MCF 10A (cell line): ENCODE data around the gene TBX10. TPM values are rescaled to one million over a fixed set of nuclear protein-coding genes. Genes with fewer than 3 reads are reported as not detected.

Experiments
- BruUV-seq: library from RNA; stranded (reverse); fragments of 400-500 nt; replicated peaks from 2 replicates; lab custom pipeline; 2021; lab: Mats Ljungman, UMichigan
- CTCF ChIA-PET: fragments of 300-600 bp; sonication (Branson Sonifier 250); formaldehyde crosslinking; extraction: SDS; loops from one replicate; lab custom pipeline; 2021; ENCODE audit warnings: antibody characterized with exemption, inconsistent platforms; lab: Yijun Ruan, JAX
- POLR2A ChIA-PET: fragments of 300-600, 350-650 bp; sonication (Branson Sonifier 250); formaldehyde crosslinking; extraction: SDS; loops from one replicate; lab custom pipeline; 2020; ENCODE audit warnings: antibody characterized with exemption, inconsistent platforms; lab: Yijun Ruan, JAX
- DNase-seq: peaks from one replicate; pipeline ENCODE4 v3.0.0-alpha.2; 2018; ENCODE audit not compliant: unreplicated experiment
- H3K27ac Mint-ChIP-seq: one replicate; pipeline ENCODE4 v1.8.0; 2022; ENCODE audit warnings: mild to moderate bottlenecking, low read depth, mixed read lengths; ENCODE audit not compliant: unreplicated experiment
- H3K27me3 Mint-ChIP-seq: one replicate; pipeline ENCODE4 v1.8.0; 2022; ENCODE audit warnings: mixed read lengths; ENCODE audit not compliant: insufficient read depth, unreplicated experiment
- H3K36me3 Mint-ChIP-seq: one replicate; pipeline ENCODE4 v1.8.0; 2022; ENCODE audit warnings: mild to moderate bottlenecking, moderate library complexity, mixed read lengths; ENCODE audit not compliant: insufficient read depth, unreplicated experiment
- H3K4me1 Mint-ChIP-seq: one replicate; pipeline ENCODE4 v1.8.0; 2022; ENCODE audit warnings: mixed read lengths; ENCODE audit not compliant: insufficient read depth, unreplicated experiment
- H3K4me3 Mint-ChIP-seq: one replicate; pipeline ENCODE4 v1.8.0; 2022; ENCODE audit warnings: mild to moderate bottlenecking, moderate library complexity, mixed read lengths; ENCODE audit not compliant: unreplicated experiment
- H3K9me3 Mint-ChIP-seq: one replicate; pipeline ENCODE4 v1.8.0; 2022; ENCODE audit warnings: mixed read lengths; ENCODE audit not compliant: unreplicated experiment
- CTCF ChIP-seq: fragments of 200-600 bp; IDR thresholded peaks from one replicate; pipeline ENCODE4 v1.8.0; 2022; ENCODE audit warnings: antibody characterized with exemption, mild to moderate bottlenecking; ENCODE audit not compliant: unreplicated experiment
- intact Hi-C: fragments of 100-400 bp; cut with micrococcal nuclease; formaldehyde crosslinking; loops from 2 replicates; pipeline ENCODE4 v1.14.1; 2022
- total RNA-seq: library from RNA; stranded (reverse); gene quantifications from 2 replicates; pipeline ENCODE4 v1.2.3, GENCODE V29; 2022

Gene TBX10
- total RNA-seq, 1 experiment from 2014 or later = not detected

- Mint-ChIP-seq H3K27ac (no peak overlapping the region), H3K9me3 (no peaks in the 10 kb centered on the region), H3K36me3 (no peaks in the 10 kb centered on the region), H3K4me1 (no peaks in the 10 kb centered on the region), H3K4me3 (no peak overlapping the region), H3K27me3 (no peaks in the 10 kb centered on the region)
- no TSS peak for BruUV-seq
- DNase-seq = no peak
- intact Hi-C loops = no loop called here
- ChIA-PET POLR2A (interaction anchor here (0.6 kb wide), 1 partner anchor 42 kb away, joined by 3 read pairs; no protein-coding TSS in a partner anchor), CTCF (interaction anchor here (0.6 to 1.5 kb wide), 3 partner anchors 21 to 42 kb away, joined by 4 to 5 read pairs (median 5); no protein-coding TSS in a partner anchor)
- TF ChIP-seq CTCF = no peak
These were observed 4.4 kb downstream of the TBX10 start for GRCh38 chr11:67635231-67635521.

GRCh38 chr11:67634366-67635230 is 5.0 kb downstream of the TBX10 start:
- H3K4me1 Mint-ChIP-seq = no peaks in the 10 kb centered on the region
- CTCF ChIA-PET = interaction anchor here (0.6 to 1.5 kb wide), 3 partner anchors 22 to 42 kb away, joined by 4 to 5 read pairs (median 5); no protein-coding TSS in a partner anchor
- H3K4me3 Mint-ChIP-seq = no peak overlapping the region
- no TSS peak for BruUV-seq
- no peak for TF ChIP-seq CTCF
- POLR2A ChIA-PET = interaction anchor here (0.6 kb wide), 1 partner anchor 42 kb away, joined by 3 read pairs; no protein-coding TSS in a partner anchor
- no peaks in the 10 kb centered on the region for H3K36me3 Mint-ChIP-seq
- H3K27me3 Mint-ChIP-seq = no peaks in the 10 kb centered on the region
- no peak for DNase-seq
- no peak overlapping the region for H3K27ac Mint-ChIP-seq
- intact Hi-C loops = no loop called here
- no peaks in the 10 kb centered on the region for H3K9me3 Mint-ChIP-seq

- no peak for DNase-seq
- CTCF ChIA-PET = interaction anchor here (0.6 kb wide), 1 partner anchor 25 kb away, joined by 3 read pairs; no protein-coding TSS in a partner anchor
- POLR2A ChIA-PET = no interaction called here
- Mint-ChIP-seq H3K36me3 (no peaks in the 10 kb centered on the region), H3K4me3 (no peak overlapping the region), H3K27ac (no peak overlapping the region), H3K9me3 (no peaks in the 10 kb centered on the region), H3K27me3 (no peaks in the 10 kb centered on the region), H3K4me1 (no peaks in the 10 kb centered on the region)
- TF ChIP-seq CTCF = no peak
- intact Hi-C loops = no loop called here
- BruUV-seq = no TSS peak
These were observed 5.7 kb downstream of the TBX10 start for GRCh38 chr11:67633758-67634365.

DNA sequence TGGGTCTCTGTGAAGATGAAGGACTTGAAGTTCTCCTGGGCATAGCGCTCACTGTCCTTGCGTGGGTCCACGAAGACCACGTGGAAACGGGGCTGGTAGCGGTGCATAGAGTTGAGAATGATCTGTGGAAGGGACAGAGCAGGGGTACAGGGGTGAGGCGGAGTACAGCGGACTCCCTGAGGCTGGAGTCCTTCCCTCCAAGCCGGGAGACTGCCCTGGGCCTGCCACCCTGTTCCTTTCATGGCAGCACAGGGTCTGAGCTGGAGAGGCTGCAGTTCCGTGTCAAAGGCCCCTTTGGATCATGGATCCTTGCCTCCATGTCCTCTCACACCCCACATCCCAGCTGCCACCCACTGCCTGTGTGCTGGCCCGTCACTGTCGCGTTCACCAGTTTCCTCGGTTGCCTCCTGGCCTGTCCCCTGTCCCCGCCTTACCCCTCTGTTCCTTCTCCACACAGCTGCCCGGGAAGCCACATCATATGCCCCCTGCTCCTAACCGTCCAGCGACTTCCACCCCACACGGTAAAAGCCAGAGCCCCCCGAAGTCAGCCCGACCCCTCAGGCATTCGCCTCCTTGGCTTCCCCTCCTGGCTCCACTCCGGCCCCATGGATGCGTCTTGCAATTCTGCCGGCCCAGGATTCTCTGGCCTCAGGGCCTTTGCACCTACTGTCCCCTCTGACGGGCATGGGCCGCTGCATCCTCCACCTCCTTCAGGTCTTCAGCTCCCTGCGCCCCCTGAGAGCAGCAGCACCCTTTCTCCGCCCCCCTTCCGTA is 6.4 kb downstream of the TBX10 start:
- DNase-seq = no peak
- no peak for TF ChIP-seq CTCF
- Mint-ChIP-seq H3K4me1 (no peaks in the 10 kb centered on the region), H3K36me3 (no peaks in the 10 kb centered on the region), H3K27ac (no peak overlapping the region), H3K27me3 (no peaks in the 10 kb centered on the region), H3K9me3 (no peaks in the 10 kb centered on the region), H3K4me3 (no peak overlapping the region)
- no TSS peak for BruUV-seq
- CTCF ChIA-PET = interaction anchor here (0.5 to 0.6 kb wide), 2 partner anchors 23 to 25 kb away, joined by 3 read pairs; no protein-coding TSS in a partner anchor
- intact Hi-C loops = no loop called here
- POLR2A ChIA-PET = no interaction called here
